GM18520 (cell line): ENCODE data around the gene MAPK10.
"Not testable (repeated sequence)": the region's sequence is repeated elsewhere in the genome, so short reads cannot be mapped to it uniquely, and the experiment has no call there.

Source experiments
- ATAC-seq: cut with Tn5 transposase; IDR thresholded peaks from one replicate; pipeline ENCODE4 v1.9.1; 2021; ENCODE audit not compliant: unreplicated experiment

The MAPK10 gene

GRCh38 chr4:86203176-86203575 lies 156.7 kb downstream of the MAPK10 start:
- no peak for ATAC-seq

GRCh38 chr4:86185659-86186058 lies 174.2 kb downstream of the MAPK10 start:
- ATAC-seq, result no peak

GRCh38 chr4:86184901-86185285 lies 175.0 kb downstream of the MAPK10 start:
- ATAC-seq, result no peak

- no peak for ATAC-seq
Measured at GRCh38 chr4:86184216-86184900, 175.5 kb downstream of the MAPK10 start.

GRCh38 chr4:86181585-86181984 lies 178.3 kb downstream of the MAPK10 start:
- no peak for ATAC-seq

GRCh38 chr4:86178211-86178610 lies 181.6 kb downstream of the MAPK10 start:
- ATAC-seq, result no peak

- ATAC-seq, result no peak
Measured at GRCh38 chr4:86174506-86174905, 185.3 kb downstream of the MAPK10 start.

GRCh38 chr4:86168335-86168734 lies 191.5 kb downstream of the MAPK10 start:
- ATAC-seq, result not testable (repeated sequence)

GRCh38 chr4:86160426-86160825 lies 199.4 kb downstream of the MAPK10 start:
- no peak for ATAC-seq

GRCh38 chr4:86159216-86159615 lies 200.6 kb downstream of the MAPK10 start:
- no peak for ATAC-seq

- no peak for ATAC-seq
Measured at GRCh38 chr4:86156531-86156930, 203.3 kb downstream of the MAPK10 start.

GRCh38 chr4:86155766-86156165 lies 204.1 kb downstream of the MAPK10 start:
- no peak for ATAC-seq

- no peak for ATAC-seq
Measured at GRCh38 chr4:86152454-86152853, 207.4 kb downstream of the MAPK10 start.

- ATAC-seq, result no peak
Measured at GRCh38 chr4:86151196-86151595, 208.7 kb downstream of the MAPK10 start.

GRCh38 chr4:86141161-86141560 lies 218.7 kb downstream of the MAPK10 start:
- no peak for ATAC-seq

GRCh38 chr4:86132468-86132867 lies 227.4 kb downstream of the MAPK10 start:
- no peak for ATAC-seq

- ATAC-seq, result no peak
Measured at GRCh38 chr4:86131456-86131855, 228.4 kb downstream of the MAPK10 start.

GRCh38 chr4:86130160-86130933 lies 229.5 kb downstream of the MAPK10 start:
- ATAC-seq, result no peak

- no peak for ATAC-seq
Measured at GRCh38 chr4:86129546-86129945, 230.3 kb downstream of the MAPK10 start.

GRCh38 chr4:86122404-86122803 lies 237.4 kb downstream of the MAPK10 start:
- ATAC-seq, result no peak

- no peak for ATAC-seq
Measured at GRCh38 chr4:86118711-86119110, 241.1 kb downstream of the MAPK10 start.

- no peak for ATAC-seq
Measured at GRCh38 chr4:86117705-86118302, 242.0 kb downstream of the MAPK10 start.
